Measurements from ENCODE around the gene SPECC1L.
"Not testable (repeated sequence)": the region's sequence is repeated elsewhere in the genome, so short reads cannot be mapped to it uniquely, and the experiment has no call there.

SPECC1L gene

DNA sequence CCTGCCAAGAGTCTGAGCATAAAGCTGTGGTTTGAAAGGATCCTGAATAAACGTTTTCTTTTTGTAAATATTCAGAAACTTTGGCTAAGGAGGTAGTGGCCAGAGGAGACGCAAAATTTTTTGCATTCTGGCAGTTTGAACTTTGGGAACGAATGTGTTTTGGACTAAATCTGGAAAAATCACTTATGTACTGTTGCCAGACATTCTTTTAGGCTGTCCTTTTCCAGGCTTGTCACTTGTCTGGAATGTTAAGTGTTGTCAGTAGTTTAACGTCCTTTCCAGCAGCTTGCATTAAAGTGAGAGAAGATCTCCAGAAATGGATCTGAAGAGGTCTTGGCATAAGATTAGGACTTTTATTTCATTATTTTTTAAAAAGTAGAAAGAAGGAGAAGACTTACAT is 18.5 kb downstream of the SPECC1L start:
- DNase-seq, result no peak

DNA sequence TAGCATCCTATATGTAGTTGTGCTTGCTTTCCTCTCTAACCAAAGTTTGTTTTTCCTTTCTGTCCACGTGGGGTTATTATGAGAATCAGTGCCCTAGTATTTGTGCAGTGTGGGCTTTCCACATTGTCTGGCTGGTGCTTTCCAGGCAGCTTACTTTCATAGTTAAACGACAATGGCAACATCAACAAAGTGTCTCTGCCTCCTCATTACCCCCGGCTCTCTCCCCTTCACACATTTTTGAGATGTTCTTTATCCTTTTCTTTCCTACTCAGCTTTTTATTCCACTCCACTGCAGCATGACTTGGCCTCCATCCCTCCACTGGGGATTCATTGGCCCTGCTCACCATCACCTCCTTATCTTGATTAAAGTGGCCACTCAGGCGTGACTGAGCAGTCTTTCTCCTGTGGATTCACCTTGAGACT is 19.1 kb downstream of the SPECC1L start:
- DNase-seq, result no peak

DNA sequence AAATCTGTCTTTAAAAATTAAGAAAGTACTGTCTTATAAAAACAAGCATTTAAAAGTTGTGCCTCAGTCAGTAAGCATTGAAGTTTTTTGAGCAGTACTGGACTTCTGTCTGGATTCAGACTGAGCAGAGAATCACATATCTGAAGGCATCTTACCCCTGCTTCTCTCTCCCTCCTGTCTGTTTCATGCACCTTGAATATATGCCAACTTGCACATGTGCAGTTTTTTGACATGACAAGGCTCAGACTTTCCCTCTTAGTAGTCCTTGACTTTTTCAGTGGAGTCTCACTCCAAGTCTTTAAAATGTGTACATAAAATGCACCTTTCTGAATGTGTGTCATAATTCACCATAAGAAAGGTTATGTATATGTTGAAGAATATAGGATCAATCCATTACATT is 19.8 kb downstream of the SPECC1L start:
- DNase-seq, result no peak

DNA sequence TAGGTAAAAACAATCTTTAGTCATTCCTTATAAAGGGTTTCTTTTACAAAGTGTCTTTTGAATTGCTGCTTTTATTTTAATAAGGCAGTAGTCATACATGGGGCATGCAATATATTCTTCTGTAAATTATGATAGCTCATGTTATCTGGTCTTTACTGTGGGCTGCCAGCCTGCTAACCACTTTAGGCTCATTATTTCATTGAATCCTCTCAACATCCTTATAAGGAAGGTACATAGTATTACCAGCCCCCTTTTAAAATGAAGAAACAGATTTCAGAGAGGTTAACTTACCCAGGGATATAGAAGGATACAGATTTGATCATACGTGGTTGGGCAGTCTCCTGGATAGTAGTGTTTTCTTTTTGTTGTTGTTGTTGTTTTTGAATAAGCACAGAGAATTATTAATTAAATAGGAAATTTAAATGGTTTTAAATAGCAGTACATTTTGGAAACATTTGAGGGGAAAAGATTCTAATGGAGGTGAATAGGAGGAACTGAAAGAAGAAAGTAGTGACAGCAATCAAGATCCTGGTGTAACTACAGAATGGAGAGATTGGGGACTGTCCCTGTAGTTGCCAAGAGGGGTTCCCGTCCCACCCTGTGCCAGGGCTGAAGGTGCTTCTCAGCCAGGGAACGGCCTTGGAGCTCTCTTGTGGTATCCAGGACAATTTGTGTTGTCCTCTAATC is 21.0 kb downstream of the SPECC1L start:
- DNase-seq, result no peak

DNA sequence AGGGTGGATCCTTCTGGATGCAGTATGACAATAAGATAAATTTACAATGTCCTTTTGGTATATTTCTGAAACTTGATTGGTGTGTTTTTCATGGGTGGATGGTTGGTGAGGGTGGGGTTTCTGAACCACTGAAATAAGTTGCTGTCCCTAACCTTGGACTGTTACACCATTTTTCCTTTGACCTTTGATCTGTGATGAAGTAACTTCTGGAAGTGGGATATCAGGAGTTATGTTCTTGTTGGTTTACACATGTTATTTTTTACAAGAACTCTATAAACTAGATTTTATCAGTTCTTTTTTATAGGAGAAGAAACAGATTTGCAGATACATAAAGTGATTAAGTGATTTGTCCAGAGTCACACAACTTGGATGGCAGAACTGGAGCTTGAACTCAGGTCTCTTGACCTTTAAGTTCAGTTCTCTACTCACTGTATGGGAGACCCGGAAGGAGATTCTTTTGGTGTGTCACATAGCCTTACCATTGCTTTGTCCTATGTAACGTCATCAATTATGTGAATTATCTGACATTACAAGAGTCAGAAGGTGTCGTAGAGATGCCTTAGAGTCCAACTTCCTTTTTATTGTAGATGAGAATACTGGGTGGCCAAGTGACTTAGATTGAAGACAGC is 21.7 kb downstream of the SPECC1L start:
- DNase-seq, result not testable (repeated sequence)

DNA sequence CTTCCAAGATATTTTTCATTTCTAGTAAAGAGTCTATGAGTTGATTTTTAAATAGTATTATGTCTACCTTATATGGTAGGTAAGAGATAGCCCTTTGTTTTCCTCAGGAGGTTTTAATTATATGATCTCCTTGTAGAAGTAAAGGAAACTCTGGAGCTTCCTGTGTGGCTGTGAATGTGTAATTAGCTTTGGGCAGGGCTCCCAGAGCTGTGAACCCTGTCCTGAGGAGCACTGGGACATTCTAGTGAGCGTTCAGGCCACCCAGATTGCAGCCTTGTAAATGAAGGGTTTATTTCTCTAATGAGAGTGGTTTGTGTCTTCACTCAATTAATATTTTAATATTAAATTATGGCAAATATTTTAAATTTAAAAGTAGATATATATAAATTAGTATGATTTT is 24.3 kb downstream of the SPECC1L start:
- DNase-seq, result not testable (repeated sequence)

DNA sequence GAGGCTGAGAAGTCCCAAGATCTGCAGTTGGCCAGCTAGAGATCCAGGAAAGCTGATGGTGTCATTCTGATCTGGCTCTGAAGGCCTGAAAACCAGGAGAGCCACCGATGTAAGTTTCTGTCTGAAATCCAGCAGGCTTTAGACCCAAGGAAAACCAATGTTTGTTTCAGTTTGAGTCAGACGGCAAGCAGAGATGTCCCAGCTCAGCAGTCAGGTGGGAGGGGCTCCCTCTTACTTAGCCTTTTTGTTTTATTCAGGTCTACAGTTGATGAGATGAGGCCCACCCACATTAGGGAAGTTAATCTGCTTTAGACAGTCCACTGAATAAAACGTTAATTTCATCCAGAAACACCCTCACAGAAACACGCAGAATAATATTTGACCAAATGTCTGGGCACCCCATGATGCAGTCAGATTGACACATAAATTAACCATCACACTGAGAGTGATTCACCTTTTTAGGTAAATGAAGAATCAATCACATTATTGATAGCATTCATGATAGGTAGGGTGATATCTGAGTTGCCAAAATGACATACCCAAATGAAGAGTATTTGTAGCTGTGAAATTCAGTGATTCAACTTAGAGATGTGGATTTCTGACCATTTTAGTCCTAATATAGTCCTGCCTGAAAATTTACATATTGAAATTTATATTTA is 28.0 kb downstream of the SPECC1L start:
- not testable (repeated sequence) for DNase-seq

DNA sequence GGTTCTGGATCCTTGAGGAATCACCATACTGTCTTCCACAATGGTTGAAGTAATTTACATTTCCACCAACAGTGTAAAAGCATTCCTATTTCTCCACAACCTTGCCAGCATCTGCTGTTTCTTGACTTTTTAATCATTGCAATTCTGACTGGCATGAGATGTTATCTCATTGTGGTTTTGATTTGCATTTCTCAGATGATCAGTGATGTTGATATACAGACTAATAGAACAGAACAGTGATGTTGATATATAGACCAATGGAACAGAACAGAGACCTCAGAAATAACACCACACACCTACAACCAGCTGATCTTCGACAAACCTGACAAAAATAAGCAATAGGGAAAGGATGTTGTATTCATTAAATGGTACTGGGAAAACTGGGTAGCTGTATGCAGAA is 29.9 kb downstream of the SPECC1L start:
- not testable (repeated sequence) for DNase-seq

DNA sequence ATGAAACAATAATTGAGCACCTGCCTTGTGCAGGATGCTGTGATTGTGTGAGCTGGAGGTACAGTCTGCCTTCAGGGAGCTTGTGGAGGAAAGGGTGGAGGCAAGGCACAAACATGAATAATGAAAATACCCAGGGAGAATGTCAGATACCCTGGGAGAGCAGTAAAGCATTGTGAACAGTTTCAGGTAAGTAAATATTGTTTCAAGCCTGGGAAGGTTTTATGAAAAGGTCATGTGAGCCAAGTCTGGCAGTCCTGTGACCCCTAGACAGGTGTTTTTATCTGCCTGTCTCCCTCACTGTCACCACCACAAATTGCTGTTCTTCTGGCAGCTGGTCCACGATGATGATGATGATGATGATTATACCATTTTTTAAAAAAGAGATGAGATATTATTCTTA is 32.0 kb downstream of the SPECC1L start:
- DNase-seq, result no peak

DNA sequence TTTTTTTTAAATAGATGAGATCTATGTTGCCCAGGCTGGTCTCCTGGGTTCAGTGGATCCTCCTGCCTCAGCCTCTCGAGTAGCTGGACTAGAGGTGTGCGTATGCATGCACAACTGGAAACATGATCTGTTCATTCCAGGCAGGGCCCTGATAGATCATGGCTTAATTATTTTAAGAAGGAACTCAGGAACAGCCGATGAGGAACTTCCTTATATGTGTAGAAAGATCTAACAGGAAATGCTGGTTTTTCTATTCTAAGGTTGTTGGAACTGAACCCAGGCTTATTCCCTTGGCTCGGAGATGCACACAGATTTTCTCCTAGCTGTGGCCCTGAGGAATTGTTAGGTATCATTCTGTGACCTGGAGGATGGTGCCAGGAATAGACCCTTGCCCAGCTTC is 32.4 kb downstream of the SPECC1L start:
- DNase-seq, result no peak

DNA sequence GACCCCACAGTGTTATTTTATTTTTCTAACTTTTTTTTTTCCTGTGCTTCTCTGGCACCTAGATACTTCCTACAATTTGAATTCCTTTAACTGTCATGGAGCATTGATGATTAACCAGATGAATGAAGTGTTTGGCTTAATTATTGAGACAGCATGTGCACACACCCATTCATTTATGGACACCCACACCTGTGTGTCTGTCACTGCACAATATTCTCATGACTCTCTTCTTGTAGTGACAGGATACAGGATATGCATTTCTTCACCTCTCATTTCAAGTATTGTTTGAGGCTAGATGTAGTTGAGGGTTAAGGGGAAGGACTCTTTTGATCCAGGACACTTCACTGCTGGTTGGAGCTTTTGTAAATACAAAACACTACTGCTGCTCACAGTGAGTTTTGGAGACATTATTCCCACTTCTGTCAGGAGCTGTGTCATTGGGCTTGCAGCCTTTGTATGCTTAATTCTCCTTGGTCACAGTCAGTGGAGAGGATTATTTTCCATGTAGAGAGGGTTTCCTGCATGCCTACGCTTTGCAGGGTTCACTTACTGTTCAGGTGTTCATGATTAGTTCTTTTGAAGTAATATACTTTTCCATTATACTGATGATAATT is 33.5 kb downstream of the SPECC1L start:
- DNase-seq, result no peak

DNA sequence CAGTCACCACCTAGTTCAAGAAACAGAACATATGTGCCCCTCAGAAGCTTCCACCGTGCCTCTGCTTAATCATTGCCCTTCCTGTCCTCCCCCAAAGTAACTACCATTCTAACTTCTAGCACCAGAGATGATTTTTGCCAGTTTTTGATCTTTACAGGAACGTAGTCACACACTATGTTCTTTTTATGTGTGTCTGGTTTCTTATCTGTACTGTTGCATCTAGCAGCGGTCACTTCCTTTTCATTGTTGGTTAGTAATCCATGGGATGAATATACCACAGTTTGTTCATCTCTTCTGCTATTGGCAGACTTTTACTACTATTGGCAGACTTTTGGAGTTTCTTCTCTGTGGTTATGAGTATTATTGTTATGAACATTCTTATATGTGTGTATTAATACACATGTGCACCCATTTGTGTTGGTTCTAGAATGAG is 34.6 kb downstream of the SPECC1L start:
- DNase-seq, result no peak

DNA sequence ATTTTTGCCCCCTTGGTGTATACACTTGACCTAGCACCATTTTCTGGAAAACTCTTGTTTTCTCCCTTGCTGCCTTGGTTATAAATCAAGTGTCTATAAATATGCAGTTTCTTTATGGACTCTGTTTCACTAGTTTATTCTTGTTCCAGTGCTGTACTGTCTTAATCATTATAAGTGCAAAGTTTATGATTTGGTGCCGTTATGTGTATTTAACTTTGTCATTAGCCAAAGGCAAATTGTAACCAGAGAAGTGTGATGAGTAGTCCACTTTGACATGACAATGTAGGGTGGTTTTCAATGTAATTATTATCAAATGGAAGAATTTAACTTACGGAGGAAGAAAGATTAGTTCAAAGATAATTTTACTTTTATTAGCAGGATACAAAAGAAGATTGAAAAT is 40.3 kb downstream of the SPECC1L start:
- no peak for DNase-seq

DNA sequence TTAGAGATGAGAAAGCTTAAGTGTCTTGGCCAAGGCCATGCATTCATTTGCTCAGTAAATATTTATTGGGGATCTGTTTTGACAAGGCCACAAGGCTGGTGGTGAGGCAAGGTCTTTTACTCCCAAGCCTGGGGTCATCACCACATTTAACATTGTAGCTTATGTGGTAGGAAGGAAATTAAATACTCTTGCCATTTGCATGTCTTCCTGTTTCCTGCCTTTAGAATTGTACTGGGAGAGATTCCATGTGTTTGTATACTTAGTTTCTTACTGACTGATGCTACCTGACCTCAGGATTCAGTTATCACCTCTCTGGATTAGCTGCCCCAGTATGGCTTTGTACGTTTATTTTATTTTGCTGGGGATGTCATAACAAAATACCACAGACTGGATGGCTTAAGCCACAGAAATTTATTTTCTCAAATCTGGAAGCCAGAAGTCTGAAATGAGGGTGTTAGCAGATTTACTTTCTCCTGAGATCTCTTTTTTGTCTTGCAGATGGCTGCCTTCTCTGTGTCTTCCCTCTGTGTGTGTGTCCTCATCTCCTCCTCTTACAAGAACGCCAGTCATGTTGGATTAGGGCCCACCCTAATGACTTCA is 44.8 kb downstream of the SPECC1L start:
- no peak for DNase-seq

DNA sequence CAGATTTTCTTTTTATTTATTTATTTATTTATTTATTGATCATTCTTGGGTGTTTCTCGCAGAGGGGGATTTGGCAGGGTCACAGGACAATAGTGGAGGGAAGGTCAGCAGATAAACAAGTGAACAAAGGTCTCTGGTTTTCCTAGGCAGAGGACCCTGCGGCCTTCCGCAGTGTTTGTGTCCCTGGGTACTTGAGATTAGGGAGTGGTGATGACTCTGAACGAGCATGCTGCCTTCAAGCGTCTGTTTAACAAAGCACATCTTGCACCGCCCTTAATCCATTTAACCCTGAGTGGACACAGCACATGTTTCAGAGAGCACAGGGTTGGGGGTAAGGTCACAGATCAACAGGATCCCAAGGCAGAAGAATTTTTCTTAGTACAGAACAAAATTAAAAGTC is 45.6 kb downstream of the SPECC1L start:
- not testable (repeated sequence) for DNase-seq

DNA sequence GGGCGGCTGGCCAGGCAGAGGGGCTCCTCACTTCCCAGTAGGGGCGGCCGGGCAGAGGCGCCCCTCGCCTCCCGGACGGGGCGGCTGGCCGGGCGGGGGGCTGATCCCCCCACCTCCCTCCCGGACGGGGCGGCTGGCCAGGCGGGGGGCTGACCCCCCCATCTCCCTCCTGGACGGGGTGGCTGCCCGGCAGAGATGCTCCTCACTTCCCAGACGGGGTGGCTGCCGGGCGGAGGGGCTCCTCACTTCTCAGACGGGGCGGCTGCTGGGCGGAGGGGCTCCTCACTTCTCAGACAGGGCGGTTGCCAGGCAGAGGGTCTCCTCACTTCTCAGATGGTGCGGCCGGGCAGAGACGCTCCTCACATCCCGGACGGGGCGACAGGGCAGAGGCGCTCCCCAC is 46.9 kb downstream of the SPECC1L start:
- DNase-seq, result not testable (repeated sequence)

DNA sequence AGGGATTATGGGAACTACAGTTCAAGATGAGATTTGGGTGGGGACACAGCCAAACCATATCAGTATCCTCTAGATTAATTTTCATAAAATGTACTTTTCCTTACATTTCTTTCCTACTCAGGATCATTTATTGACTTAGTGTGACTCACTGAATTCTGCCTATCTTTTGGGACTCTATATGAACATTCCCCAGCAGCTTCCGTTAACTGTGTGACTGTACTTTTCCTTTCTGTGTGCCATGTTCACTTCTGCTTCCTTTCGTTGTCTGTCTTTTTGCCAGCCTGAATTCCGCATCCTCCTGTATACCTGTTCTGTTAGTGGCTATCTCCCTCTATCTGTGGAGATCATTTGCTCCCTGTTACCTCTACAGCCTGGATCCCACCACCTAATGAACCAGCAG is 48.8 kb downstream of the SPECC1L start:
- no peak for DNase-seq

DNA sequence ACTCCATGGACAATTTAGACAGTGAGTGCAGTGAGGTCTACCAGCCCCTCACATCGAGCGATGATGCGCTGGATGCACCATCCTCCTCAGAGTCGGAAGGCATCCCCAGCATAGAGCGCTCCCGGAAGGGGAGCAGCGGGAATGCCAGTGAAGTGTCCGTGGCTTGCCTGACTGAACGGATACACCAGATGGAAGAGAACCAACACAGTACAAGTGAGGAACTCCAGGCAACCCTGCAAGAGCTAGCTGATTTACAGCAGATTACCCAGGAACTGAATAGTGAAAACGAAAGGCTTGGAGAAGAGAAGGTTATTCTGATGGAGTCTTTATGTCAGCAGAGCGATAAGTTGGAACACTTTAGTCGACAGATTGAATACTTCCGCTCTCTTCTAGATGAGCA is 51.4 kb downstream of the SPECC1L start:
- DNase-seq, result no peak

DNA sequence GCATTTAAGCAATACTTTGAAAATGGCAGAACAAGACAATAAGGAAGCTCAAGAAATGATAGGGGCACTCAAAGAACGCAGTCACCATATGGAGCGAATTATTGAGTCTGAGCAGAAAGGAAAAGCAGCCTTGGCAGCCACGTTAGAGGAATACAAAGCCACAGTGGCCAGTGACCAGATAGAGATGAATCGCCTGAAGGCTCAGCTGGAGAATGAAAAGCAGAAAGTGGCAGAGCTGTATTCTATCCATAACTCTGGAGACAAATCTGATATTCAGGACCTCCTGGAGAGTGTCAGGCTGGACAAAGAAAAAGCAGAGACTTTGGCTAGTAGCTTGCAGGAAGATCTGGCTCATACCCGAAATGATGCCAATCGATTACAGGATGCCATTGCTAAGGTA is 51.9 kb downstream of the SPECC1L start:
- no peak for DNase-seq

DNA sequence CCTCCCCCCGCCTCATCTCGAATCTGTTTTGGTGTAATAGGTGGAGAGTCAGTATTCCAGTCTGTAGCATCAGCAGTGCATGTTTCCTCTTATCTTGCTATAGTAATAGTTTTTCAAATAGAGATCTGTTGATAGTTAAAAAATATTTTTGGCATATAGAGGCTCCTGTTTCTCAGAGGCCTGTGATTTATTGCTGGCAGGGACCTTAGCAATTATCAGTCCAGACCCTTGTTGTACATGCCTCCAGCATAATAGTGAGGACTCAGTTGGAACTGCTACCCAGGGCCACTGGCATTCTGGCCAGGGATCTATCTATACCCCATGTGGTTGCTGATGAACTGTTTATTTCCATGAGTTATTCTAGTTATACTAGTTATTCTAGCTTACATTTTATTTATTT is 52.6 kb downstream of the SPECC1L start:
- DNase-seq, result no peak

DNA sequence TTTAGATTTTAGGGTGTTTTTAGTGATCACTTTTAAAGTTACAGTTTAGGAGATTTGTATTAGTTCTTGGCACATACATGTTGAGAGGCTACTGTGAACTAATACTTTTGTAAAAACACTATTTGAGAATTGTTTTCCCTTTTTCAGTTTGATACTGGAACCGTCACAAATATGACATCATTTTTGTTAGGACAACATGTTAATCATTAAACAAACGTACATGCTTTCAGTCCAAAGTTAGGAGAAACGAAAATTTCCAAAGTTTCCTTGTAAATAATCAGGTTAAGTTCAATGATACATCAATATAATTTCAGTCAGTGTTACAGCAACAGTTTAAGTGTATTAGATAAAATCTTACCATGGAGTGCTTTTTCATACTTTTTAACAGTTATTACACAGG is 53.1 kb downstream of the SPECC1L start:
- no peak for DNase-seq

DNA sequence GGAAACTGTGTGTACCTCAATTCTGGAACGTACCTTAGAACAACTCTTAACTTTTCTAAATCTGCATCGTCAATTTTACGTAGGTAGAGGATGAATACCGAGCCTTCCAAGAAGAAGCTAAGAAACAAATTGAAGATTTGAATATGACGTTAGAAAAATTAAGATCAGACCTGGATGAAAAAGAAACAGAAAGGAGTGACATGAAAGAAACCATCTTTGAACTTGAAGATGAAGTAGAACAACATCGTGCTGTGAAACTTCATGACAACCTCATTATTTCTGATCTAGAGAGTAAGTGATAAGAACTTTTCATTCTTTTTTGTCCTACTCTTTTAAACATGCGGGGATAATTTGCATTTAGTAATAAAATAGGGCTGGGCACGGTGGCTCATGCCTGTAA is 53.5 kb downstream of the SPECC1L start:
- no peak for DNase-seq

DNA sequence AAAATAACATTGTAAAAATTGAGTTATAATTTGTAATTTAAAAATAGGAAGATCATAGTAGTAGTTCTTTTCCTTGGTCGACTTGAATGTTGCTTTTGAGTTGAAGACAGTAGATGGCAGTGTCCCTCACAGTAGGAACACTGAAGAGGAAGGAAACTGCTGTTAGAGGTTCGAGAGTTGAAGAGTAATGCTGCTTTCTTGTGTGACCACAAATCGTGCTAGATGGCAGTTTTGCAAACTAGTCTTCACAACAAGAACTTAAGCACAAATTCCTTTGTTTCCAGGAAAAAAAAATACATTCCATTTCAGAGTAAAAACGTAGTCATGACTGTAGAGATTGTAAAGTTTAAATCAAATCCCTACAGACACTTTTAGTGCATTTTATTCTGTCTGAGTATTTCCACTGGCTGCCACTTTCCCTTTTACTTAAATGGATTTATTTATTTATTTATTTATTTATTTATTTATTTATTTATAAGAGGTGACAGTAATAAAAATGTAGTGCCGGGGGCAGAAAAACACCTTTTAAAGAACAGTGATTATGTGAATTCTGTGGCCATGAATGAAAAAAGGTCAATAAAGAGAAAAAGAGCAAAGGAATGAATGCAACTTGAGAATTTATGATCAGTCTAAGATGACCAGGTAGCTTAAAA is 54.6 kb downstream of the SPECC1L start:
- DNase-seq, result no peak

All from activated T-cell treated with anti-CD3 and anti-CD28 coated beads for 4 hours (primary cell).